Measurements from ENCODE around the gene HEG1. TPM values are rescaled to one million over a fixed set of nuclear protein-coding genes. Genes with fewer than 3 reads are reported as not detected.

The HEG1 gene
- polyA plus RNA-seq, 3 donors: 0.28 to 4.2 (median 0.69) TPM

DNA sequence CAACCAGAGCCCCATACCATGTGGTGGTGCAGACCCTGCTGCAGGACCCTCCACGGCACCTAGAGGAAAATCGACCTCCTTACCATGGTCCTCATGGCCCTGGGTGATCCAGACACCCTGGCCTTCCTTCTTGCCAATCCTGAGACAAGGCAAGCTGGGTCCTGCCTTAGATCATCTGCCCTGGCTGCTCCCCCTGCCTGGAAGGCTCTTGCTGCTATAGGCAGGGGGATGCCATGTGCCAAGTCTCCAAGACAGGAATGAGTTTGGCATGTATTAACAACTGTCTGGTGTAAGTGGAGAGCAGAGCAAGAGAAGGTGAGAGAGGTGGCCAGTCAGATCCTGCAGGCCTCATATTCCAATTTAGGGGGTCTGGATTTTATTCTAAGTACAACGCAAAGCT is 7.5 kb downstream of the HEG1 start:
- H3K27me3 ChIP-seq (ENCODE audit: control insufficient read depth in 2 of 2, insufficient read depth in 2 of 2, low read length in 2 of 2): peaks cover 0 to 6% of the 10 kb centered on the region in 2 donors
- no peak overlapping the region for H3K27ac Mint-ChIP-seq
- H3K27ac ChIP-seq (ENCODE audit: low read depth in 1 of 2, low read length in 2 of 2): no peak overlapping the region
- H3K9me3 Mint-ChIP-seq: no peaks in the 10 kb centered on the region
- peaks cover 0 to 12% (median 8%) of the 10 kb centered on the region in 3 donors for H3K27me3 Mint-ChIP-seq (ENCODE audit: low read depth in 3 of 3)
- no peaks in the 10 kb centered on the region for H3K9me3 ChIP-seq (replicated peaks in 1 of 2; ENCODE audit: control insufficient read depth in 1 of 2, insufficient read depth in 1 of 2, low read length in 2 of 2)
- 89% methylated on average over 3 of the region's 3 CpGs for WGBS (ENCODE audit: insufficient coverage)
- peaks cover 18% of the 10 kb centered on the region for H3K4me1 Mint-ChIP-seq
- peaks cover 7 to 9% of the 10 kb centered on the region in 2 donors for H3K36me3 Mint-ChIP-seq
- no peak overlapping the region for H2AFZ ChIP-seq (ENCODE audit: insufficient read depth, low read depth, low read length, poor library complexity, severe bottlenecking)
- peaks cover 27% of the 10 kb centered on the region for H4K20me1 ChIP-seq (ENCODE audit: insufficient read depth, low read length)
- no peak for TF ChIP-seq CTCF (IDR thresholded peaks at IDR 0.05)
- H3K9ac ChIP-seq (ENCODE audit: insufficient read depth, low read length, poor library complexity, severe bottlenecking): no peak overlapping the region
- no peaks in the 10 kb centered on the region for H3K36me3 ChIP-seq (replicated peaks in 1 of 2; ENCODE audit: control insufficient read depth in 1 of 2, insufficient read depth in 2 of 2, low read length in 2 of 2)
- no peak for DNase-seq
- no peaks in the 10 kb centered on the region for H3K79me2 ChIP-seq (ENCODE audit: insufficient read depth, low read length)
- H3K4me1 ChIP-seq (ENCODE audit: control insufficient read depth in 1 of 2, insufficient read depth in 2 of 2, low read length in 2 of 2): peaks cover 14 to 20% of the 10 kb centered on the region in 2 donors
- no peak overlapping the region for H3K4me3 ChIP-seq (replicated peaks in 1 of 3; ENCODE audit: low read depth in 2 of 3, low read length in 3 of 3)
- no peak overlapping the region for H3K4me2 ChIP-seq (replicated peaks; ENCODE audit: extremely low read depth, low read length, poor library complexity, severe bottlenecking)
- no peak overlapping the region for H3K4me3 Mint-ChIP-seq
- intact Hi-C loops (cut with micrococcal nuclease): no loop called here

- Histone ChIP-seq H2AFZ (ENCODE audit: insufficient read depth, low read depth, low read length, poor library complexity, severe bottlenecking) (no peak overlapping the region), H3K4me1 (ENCODE audit: control insufficient read depth in 1 of 2, insufficient read depth in 2 of 2, low read length in 2 of 2) (no peaks in the 10 kb centered on the region), H3K9me3 (replicated peaks in 1 of 2; ENCODE audit: control insufficient read depth in 1 of 2, insufficient read depth in 1 of 2, low read length in 2 of 2) (no peaks in the 10 kb centered on the region), H4K20me1 (ENCODE audit: insufficient read depth, low read length) (peaks cover 25% of the 10 kb centered on the region), H3K79me2 (ENCODE audit: insufficient read depth, low read length) (no peaks in the 10 kb centered on the region), H3K27ac (ENCODE audit: low read depth in 1 of 2, low read length in 2 of 2) (no peak overlapping the region), H3K4me2 (replicated peaks; ENCODE audit: extremely low read depth, low read length, poor library complexity, severe bottlenecking) (no peak overlapping the region), H3K36me3 (replicated peaks in 1 of 2; ENCODE audit: control insufficient read depth in 1 of 2, insufficient read depth in 2 of 2, low read length in 2 of 2) (no peaks in the 10 kb centered on the region), H3K9ac (ENCODE audit: insufficient read depth, low read length, poor library complexity, severe bottlenecking) (no peak overlapping the region), H3K4me3 (replicated peaks in 1 of 3; ENCODE audit: low read depth in 2 of 3, low read length in 3 of 3) (no peak overlapping the region), H3K27me3 (ENCODE audit: control insufficient read depth in 2 of 2, insufficient read depth in 2 of 2, low read length in 2 of 2) (no peaks in the 10 kb centered on the region)
- Mint-ChIP-seq H3K9me3 (no peaks in the 10 kb centered on the region), H3K27me3 (ENCODE audit: low read depth in 3 of 3) (peaks cover 0 to 4% (median 1%) of the 10 kb centered on the region in 3 donors), H3K36me3 (peaks cover 7 to 12% of the 10 kb centered on the region in 2 donors), H3K4me1 (peaks cover 2% of the 10 kb centered on the region), H3K4me3 (no peak overlapping the region), H3K27ac (no peak overlapping the region)
- DNase-seq: no peak
- intact Hi-C loops (cut with micrococcal nuclease): no loop called here
- WGBS (ENCODE audit: insufficient coverage): 31% methylated on average over 2 of the region's 2 CpGs
- no peak for TF ChIP-seq CTCF (IDR thresholded peaks at IDR 0.05)
Observed at GRCh38 chr3:125045965-125046364, 9.8 kb downstream of the HEG1 start.

All from CD14-positive monocyte (primary cell).